H1 (cell line): ENCODE results near the gene GJB4. TPM values are rescaled to one million over a fixed set of nuclear protein-coding genes. Genes with fewer than 3 reads are reported as not detected.

Experiments used
- CTBP2 ChIP-seq: IDR thresholded peaks from 2 replicates; pipeline ENCODE4 v1.7.0; 2011; ENCODE audit warnings: borderline replicate concordance, mild to moderate bottlenecking, moderate library complexity, mixed read lengths, low read length; ENCODE audit not compliant: insufficient read depth, insufficient read length
- NRF1 ChIP-seq: IDR thresholded peaks from 2 replicates; pipeline ENCODE4 v1.6.1; 2011; ENCODE audit warnings: mild to moderate bottlenecking, low read depth, low read length, improper control_type of control experiment
- SRF ChIP-seq: IDR thresholded peaks from 2 replicates; pipeline ENCODE4 v1.6.1; 2011; ENCODE audit warnings: mild to moderate bottlenecking, low read depth, low read length, moderate library complexity
- ZNF274 ChIP-seq: IDR thresholded peaks from 2 replicates; pipeline ENCODE4 v1.7.0; 2012; ENCODE audit warnings: low read length, borderline replicate concordance; ENCODE audit errors: extremely low read depth
- polyA plus RNA-seq, 7 experiments: library from polyadenylated mRNA; depleted of rRNA in 3 of 7; stranded (reverse) in 5 of 7; unstranded in 2 of 7; fragments of >200 nt in 5 of 7; fragments of 200-250 nt in 2 of 7; gene quantifications; 1 replicate in 5 of 7; 2 replicates in 1 of 7; 4 replicates in 1 of 7; pipeline versions ENCODE4 v1.2.1 to v1.2.3, GENCODE V29; 2011 to 2013; ENCODE audit warnings: missing spikeins in 2 of 7, mixed read lengths in 2 of 7
- total RNA-seq: library from RNA; stranded (reverse); fragmentation: NEBNext Ultra II Directional; extraction: Animal tissue kit (Norgen Biotek cat#: 25700); gene quantifications from 2 replicates; pipeline ENCODE4 v1.2.1, GENCODE V29; 2021
- TF ChIP-seq, protein P1 (sequence below): fragments of 300-600 bp; sonication (generic); IDR thresholded peaks from 2 replicates; pipeline ENCODE4 v1.7.1; 2012; ENCODE audit warnings: low read length, moderate library complexity, mild to moderate bottlenecking, inconsistent platforms; ENCODE audit not compliant: insufficient replicate concordance
- TF ChIP-seq, protein P2 (sequence below): IDR thresholded peaks from 2 replicates; pipeline ENCODE4 v1.6.1; 2011; ENCODE audit warnings: low read depth, mild to moderate bottlenecking, low read length; ENCODE audit not compliant: insufficient read depth

Gene GJB4
- total and polyA plus RNA-seq, 2 of the 8 experiments (the other 6 are each of a cell fraction or from before 2014, with no cell fraction given): 0.20 to 0.41 TPM

DNA sequence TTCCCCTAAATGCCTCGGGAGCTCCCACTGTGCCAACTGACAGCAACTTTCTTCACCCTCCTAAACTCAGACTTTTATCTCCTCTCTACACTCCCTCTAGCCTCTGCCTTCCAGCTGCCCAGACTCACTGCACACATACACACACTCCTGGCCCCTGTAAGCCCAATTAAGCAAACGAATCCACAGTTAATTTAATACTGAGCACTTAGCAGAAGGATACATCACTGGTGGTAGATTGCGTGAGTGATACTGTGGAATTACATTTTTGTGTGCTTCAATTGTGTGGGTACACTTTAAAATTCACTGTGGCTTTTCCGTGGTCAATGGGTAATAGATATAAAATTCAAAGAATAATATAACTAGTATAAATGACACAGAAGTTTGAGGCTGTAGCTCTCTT lies 38.3 kb upstream of the GJB4 start (continued):
- TF ChIP-seq, protein P1, sequence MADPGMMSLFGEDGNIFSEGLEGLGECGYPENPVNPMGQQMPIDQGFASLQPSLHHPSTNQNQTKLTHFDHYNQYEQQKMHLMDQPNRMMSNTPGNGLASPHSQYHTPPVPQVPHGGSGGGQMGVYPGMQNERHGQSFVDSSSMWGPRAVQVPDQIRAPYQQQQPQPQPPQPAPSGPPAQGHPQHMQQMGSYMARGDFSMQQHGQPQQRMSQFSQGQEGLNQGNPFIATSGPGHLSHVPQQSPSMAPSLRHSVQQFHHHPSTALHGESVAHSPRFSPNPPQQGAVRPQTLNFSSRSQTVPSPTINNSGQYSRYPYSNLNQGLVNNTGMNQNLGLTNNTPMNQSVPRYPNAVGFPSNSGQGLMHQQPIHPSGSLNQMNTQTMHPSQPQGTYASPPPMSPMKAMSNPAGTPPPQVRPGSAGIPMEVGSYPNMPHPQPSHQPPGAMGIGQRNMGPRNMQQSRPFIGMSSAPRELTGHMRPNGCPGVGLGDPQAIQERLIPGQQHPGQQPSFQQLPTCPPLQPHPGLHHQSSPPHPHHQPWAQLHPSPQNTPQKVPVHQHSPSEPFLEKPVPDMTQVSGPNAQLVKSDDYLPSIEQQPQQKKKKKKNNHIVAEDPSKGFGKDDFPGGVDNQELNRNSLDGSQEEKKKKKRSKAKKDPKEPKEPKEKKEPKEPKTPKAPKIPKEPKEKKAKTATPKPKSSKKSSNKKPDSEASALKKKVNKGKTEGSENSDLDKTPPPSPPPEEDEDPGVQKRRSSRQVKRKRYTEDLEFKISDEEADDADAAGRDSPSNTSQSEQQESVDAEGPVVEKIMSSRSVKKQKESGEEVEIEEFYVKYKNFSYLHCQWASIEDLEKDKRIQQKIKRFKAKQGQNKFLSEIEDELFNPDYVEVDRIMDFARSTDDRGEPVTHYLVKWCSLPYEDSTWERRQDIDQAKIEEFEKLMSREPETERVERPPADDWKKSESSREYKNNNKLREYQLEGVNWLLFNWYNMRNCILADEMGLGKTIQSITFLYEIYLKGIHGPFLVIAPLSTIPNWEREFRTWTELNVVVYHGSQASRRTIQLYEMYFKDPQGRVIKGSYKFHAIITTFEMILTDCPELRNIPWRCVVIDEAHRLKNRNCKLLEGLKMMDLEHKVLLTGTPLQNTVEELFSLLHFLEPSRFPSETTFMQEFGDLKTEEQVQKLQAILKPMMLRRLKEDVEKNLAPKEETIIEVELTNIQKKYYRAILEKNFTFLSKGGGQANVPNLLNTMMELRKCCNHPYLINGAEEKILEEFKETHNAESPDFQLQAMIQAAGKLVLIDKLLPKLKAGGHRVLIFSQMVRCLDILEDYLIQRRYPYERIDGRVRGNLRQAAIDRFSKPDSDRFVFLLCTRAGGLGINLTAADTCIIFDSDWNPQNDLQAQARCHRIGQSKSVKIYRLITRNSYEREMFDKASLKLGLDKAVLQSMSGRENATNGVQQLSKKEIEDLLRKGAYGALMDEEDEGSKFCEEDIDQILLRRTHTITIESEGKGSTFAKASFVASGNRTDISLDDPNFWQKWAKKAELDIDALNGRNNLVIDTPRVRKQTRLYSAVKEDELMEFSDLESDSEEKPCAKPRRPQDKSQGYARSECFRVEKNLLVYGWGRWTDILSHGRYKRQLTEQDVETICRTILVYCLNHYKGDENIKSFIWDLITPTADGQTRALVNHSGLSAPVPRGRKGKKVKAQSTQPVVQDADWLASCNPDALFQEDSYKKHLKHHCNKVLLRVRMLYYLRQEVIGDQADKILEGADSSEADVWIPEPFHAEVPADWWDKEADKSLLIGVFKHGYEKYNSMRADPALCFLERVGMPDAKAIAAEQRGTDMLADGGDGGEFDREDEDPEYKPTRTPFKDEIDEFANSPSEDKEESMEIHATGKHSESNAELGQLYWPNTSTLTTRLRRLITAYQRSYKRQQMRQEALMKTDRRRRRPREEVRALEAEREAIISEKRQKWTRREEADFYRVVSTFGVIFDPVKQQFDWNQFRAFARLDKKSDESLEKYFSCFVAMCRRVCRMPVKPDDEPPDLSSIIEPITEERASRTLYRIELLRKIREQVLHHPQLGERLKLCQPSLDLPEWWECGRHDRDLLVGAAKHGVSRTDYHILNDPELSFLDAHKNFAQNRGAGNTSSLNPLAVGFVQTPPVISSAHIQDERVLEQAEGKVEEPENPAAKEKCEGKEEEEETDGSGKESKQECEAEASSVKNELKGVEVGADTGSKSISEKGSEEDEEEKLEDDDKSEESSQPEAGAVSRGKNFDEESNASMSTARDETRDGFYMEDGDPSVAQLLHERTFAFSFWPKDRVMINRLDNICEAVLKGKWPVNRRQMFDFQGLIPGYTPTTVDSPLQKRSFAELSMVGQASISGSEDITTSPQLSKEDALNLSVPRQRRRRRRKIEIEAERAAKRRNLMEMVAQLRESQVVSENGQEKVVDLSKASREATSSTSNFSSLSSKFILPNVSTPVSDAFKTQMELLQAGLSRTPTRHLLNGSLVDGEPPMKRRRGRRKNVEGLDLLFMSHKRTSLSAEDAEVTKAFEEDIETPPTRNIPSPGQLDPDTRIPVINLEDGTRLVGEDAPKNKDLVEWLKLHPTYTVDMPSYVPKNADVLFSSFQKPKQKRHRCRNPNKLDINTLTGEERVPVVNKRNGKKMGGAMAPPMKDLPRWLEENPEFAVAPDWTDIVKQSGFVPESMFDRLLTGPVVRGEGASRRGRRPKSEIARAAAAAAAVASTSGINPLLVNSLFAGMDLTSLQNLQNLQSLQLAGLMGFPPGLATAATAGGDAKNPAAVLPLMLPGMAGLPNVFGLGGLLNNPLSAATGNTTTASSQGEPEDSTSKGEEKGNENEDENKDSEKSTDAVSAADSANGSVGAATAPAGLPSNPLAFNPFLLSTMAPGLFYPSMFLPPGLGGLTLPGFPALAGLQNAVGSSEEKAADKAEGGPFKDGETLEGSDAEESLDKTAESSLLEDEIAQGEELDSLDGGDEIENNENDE: no peak
- no peak for TF ChIP-seq NRF1
- TF ChIP-seq, protein P2, sequence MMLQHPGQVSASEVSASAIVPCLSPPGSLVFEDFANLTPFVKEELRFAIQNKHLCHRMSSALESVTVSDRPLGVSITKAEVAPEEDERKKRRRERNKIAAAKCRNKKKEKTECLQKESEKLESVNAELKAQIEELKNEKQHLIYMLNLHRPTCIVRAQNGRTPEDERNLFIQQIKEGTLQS: no peak
- no peak for TF ChIP-seq CTBP2
- TF ChIP-seq ZNF274: no peak
- TF ChIP-seq SRF: no peak
